SK-N-MC (cell line): Measurements from ENCODE around the gene TEKTIP1.

Experiments used
- DNase-seq: peaks from one replicate; pipeline ENCODE4 v3.0.0-alpha.2; 2011; ENCODE audit warnings: low read depth, low spot score
- H3K27ac ChIP-seq: fragments of 200-600 bp; sonication (generic); 2 replicates; pipeline ENCODE4 v1.5.1; 2016; ENCODE audit warnings: mixed run types
- H3K36me3 ChIP-seq: fragments of 200-600 bp; sonication (generic); 2 replicates; pipeline ENCODE4 v1.6.1; 2017; ENCODE audit warnings: antibody characterized with exemption, low read length, mixed read lengths; ENCODE audit not compliant: insufficient read depth
- H3K4me3 ChIP-seq: fragments of 200-600 bp; sonication (generic); 2 replicates; pipeline ENCODE4 v1.5.1; 2016
- H3K9ac ChIP-seq: fragments of 200-600 bp; sonication (generic); 2 replicates; pipeline ENCODE4 v1.8.0; 2017; ENCODE audit warnings: mixed run types, mixed read lengths; ENCODE audit not compliant: insufficient read length
- H3K9me3 ChIP-seq: fragments of 200-600 bp; sonication (generic); 2 replicates; pipeline ENCODE4 v1.6.1; 2017; ENCODE audit warnings: low read depth, mild to moderate bottlenecking, antibody characterized with exemption, low read length, moderate library complexity, mixed read lengths
- EZH2 ChIP-seq: fragments of 200-600 bp; sonication (generic); IDR thresholded peaks from one replicate; pipeline ENCODE4 v1.6.1; 2017; ENCODE audit warnings: antibody characterized with exemption
- FOXP2 ChIP-seq: optimal IDR thresholded peaks from 2 replicates; pipeline ENCODE3; 2011; ENCODE audit warnings: mild to moderate bottlenecking, moderate library complexity; ENCODE audit not compliant: insufficient read depth; ENCODE audit errors: extremely low read length, control extremely low read depth
- POLR2AphosphoS5 ChIP-seq: IDR thresholded peaks from 2 replicates; pipeline ENCODE4 v1.6.1; 2012; ENCODE audit warnings: mild to moderate bottlenecking, low read depth, low read length, borderline replicate concordance

Gene TEKTIP1

DNA sequence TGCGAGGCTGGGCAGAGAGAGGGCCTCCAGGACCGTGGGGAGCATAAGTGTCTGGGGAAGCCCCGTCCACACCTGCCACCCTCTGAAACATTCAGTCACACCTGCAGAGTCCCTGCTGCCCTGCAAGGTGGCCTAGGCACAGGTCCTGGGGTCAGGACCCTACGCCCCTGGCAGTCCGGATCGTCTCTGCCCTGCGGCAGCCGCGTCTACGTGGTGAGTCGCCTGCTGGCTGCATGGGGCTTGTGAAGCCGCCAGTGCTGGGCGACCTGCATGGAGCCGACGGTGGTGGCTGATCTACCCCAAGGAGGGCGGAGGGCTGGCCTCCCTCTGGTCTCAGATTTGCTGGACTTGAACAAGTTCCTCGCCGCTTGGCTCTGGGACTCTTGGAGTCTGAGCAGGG, 19.8 kb upstream of the TEKTIP1 start:
- H3K9me3 ChIP-seq: no peaks in the 10 kb centered on the region
- no peak overlapping the region for H3K9ac ChIP-seq
- peaks cover 4% of the 10 kb centered on the region; the same call in 1 of the 2 replicates for H3K36me3 ChIP-seq
- no peak overlapping the region for H3K27ac ChIP-seq
- DNase-seq: no peak
- no peak for TF ChIP-seq FOXP2
- TF ChIP-seq POLR2AphosphoS5: no peak
- TF ChIP-seq EZH2: no peak
- H3K4me3 ChIP-seq: no peak overlapping the region

DNA sequence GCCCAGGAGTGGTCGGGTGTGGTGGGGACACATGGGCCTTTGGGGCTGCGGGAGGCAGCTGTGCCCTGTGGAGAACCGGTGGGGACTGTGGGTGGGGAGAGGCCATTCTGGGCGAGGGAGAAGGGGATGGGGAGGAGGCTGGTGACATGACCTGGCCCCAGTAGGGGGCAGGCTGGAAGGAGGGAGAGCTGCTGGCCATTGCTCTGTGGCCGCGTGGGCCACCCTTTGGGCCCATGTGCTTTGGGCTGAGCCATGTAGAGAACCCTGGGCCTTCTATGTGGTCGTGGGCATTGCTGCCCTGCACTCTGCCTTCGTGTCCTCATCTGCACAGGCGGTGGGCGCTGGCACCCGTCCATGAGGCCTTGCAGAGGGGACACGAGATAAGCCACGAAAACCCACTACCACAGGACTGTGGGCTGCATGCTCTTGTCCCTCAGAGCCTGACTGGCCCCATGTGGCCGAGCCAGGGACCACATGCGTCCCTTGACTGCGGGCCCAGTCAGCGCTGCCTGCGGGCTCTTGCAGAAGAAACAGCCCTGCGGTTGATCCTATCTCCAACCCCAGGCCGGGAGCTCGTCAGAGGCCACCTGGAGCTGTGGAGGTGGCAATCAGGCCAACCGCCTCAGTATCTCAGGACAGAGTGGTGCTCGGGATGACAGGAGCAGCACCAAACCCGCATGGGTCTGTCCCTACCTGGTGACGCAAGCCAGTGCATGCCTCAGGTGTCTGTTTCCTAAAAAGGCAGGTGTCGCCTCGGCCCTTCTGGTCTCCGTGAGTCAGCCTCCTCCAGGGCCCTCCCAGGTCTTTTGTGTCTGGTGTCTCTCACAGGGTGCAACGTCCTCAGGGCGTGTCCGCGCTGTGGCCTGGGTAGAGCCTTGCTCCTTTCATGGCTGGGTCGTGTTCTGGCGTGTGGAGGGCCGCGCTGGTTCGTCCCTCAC, 18.5 kb upstream of the TEKTIP1 start:
- H3K9me3 ChIP-seq: no peaks in the 10 kb centered on the region
- H3K36me3 ChIP-seq: peaks cover 8% of the 10 kb centered on the region; the same call in 1 of the 2 replicates
- H3K4me3 ChIP-seq: no peak overlapping the region
- no peak overlapping the region for H3K9ac ChIP-seq
- no peak for DNase-seq
- H3K27ac ChIP-seq: no peak overlapping the region
- TF ChIP-seq EZH2: no peak
- TF ChIP-seq FOXP2: no peak
- TF ChIP-seq POLR2AphosphoS5: no peak

DNA sequence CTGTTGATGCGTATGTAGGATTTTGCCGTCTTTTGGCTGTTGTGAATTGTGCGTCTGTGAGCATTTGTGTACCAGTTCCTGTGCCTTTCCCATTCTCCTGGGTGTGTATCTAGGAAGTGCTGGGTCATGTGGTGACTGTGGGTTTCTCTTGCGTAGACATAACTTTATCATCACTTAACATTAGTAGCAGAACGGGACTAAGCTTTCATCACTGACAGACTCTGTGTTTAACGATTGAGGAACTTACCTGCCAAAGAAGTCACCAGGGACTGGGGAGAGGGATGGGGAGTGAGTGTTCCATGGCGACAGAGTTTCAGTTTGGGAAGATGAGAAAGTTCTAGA, 17.9 kb upstream of the TEKTIP1 start:
- TF ChIP-seq FOXP2: no peak
- TF ChIP-seq EZH2: no peak
- no peak for TF ChIP-seq POLR2AphosphoS5
- Histone ChIP-seq H3K27ac (no peak overlapping the region), H3K36me3 (peaks cover 12% of the 10 kb centered on the region; the same call in 1 of the 2 replicates), H3K9ac (no peak overlapping the region), H3K9me3 (no peaks in the 10 kb centered on the region), H3K4me3 (no peak overlapping the region)
- DNase-seq: no peak

DNA sequence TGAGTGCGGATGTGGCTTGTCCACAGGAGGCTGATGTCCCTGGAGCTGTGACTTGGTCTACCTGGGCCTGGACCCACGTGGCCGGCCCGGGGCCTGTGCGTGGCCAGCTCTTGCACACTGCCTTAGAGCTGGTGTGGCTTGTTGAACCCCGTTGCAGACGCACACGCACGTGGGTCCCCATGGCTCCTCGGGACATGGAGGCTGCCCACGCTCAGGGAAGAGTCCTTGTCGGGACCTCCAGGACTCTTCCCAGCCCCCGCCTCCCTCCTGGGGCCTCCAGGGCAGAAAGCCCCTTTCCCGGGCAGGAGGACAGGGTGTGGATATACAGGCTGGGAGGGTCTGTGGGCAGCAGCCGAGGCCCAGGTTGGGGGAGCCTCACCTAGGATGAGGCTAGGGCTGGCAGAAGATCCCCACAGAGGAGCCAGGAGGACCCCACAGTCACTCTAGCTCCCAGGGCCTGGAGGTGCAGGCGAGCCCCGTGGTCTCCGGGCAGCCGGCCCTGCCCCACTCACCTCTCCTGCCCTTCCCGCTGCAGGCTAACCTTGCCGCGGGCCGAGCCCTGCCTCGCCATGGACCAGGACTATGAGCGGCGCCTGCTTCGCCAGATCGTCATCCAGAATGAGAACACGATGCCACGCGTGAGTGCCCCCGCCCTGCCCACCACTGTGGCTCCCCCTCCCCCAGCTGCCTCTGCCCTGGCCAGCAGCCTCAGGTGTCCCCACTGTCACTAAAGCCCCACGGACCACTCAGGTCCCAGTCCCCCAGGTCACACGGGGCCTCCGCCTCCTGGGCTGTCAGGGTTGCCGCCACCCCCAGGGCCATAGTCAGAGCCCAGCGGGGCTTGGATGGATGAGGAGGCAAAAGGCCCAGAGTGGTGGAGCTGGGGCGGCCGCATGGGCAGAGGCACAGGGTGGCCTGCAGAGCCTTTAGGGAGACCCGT, 16.3 kb upstream of the TEKTIP1 start:
- no peak for DNase-seq
- Histone ChIP-seq H3K4me3 (no peak overlapping the region), H3K27ac (no peak overlapping the region), H3K9ac (no peak overlapping the region), H3K9me3 (no peaks in the 10 kb centered on the region), H3K36me3 (peaks cover 24% of the 10 kb centered on the region; the same call in 1 of the 2 replicates)
- TF ChIP-seq FOXP2 (no peak), EZH2 (no peak), POLR2AphosphoS5 (no peak)

DNA sequence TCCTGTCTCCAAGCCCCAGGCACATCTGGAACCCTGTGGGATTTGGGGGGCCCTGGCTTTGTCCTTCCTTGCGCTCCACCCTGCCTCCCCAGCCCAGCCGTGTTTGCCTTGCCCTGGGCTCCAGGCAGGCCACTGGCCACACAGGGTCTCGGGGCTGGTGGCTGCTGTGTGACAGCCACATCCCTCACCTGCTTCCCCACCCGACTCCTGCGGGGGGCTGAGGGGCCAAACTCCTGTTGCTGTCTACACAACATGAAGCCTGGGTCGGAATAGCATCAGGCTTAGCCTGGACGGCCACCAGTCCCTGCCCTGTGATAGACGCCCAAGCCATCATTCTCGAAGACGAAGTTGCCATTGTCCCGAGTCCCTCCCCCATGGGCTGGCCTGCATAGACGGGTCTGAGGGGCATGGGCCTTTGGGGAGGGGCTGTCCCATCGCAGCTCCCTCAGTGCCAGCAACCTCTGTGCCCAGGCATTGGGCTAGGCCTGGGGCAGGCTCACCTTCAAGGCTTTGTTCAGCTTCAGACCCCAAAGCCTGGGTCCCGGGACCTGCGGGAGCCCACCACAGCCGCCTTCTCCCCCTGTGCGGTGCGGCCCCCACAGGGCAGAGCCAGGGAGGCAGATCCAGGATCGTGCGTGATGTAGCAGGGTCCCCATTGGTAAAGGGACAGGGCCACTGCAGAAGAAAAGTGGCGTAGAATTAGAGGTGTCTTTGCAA, 15.5 kb upstream of the TEKTIP1 start:
- Histone ChIP-seq H3K36me3 (peaks cover 24% of the 10 kb centered on the region; the same call in 1 of the 2 replicates), H3K4me3 (no peak overlapping the region), H3K27ac (no peak overlapping the region), H3K9ac (no peak overlapping the region), H3K9me3 (no peaks in the 10 kb centered on the region)
- no peak for TF ChIP-seq POLR2AphosphoS5
- TF ChIP-seq EZH2: no peak
- DNase-seq: no peak

DNA sequence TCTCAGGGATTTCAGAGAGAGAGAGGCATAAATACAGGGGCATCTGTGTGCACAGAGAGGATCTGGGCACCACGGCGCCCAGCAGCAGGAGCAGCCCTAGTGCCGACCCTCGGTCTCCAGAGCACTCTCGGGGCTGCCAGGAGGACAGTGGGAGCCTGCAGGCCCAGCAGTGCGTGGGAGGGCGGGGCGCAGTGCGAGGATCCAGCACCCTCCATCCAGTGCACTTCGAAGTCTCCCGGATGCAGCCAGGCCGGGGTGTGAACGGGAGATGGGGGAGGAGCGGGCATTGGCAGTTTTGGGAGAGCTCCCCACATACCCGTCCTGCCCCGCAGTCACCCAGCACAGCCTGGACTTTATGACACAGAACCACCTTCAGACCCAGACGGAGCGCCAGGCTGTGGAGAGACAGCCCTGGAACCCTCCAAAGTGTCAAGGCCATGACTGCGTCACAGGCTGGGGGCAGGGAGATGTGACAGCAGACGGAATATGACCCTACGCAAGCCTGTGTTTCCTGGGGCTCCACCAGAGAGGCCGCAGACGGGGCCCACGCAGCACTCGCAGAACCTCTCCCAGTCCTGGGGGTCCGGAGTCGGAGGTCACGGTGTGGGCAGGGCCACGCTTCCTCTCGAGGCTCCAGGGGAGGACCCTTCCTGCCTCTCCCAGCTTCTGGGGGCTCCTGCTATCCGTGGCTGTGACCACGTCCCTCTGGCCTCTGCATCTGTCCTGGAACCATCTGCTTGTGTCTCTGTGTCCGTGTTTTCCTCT, 14.7 kb upstream of the TEKTIP1 start:
- no peak overlapping the region for H3K27ac ChIP-seq
- H3K9me3 ChIP-seq: no peaks in the 10 kb centered on the region
- H3K36me3 ChIP-seq: peaks cover 24% of the 10 kb centered on the region; the same call in 1 of the 2 replicates
- H3K4me3 ChIP-seq: no peak overlapping the region
- no peak for TF ChIP-seq POLR2AphosphoS5
- no peak for TF ChIP-seq FOXP2
- no peak for TF ChIP-seq EZH2
- no peak overlapping the region for H3K9ac ChIP-seq
- no peak for DNase-seq

DNA sequence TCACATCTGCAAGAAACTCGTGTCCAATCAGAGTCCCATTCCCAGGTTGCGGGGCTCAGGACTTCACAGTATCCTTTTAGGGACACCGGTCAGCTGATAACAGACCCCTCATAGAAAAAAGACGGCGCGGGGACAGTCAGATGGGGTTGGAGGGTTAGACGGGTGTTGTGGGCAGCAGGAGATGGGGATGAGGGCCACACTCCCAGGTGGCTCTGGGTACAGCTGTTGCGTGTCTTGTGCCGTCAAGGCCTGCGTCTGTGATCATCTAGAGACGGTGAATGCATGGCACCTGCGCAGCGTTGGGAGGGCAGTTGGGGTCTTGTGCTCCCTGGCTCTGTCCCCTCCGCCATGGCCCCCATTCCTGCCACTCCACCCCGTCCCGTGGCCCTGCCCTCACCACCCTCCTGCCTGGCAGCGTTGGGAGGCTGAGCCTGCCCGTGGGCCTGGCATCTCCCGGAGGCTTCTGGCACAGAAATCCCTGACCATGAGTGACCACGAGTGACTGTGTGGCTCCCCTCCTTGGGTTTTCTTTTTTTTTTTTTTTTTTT, 14.0 kb upstream of the TEKTIP1 start:
- peaks cover 24% of the 10 kb centered on the region; the same call in 1 of the 2 replicates for H3K36me3 ChIP-seq
- no peaks in the 10 kb centered on the region for H3K9me3 ChIP-seq
- no peak overlapping the region for H3K27ac ChIP-seq
- H3K4me3 ChIP-seq: no peak overlapping the region
- DNase-seq: no peak
- no peak overlapping the region for H3K9ac ChIP-seq
- no peak for TF ChIP-seq POLR2AphosphoS5
- no peak for TF ChIP-seq EZH2
- no peak for TF ChIP-seq FOXP2
